ENCODE data around the gene NR2F1-AS1. TPM values are rescaled to one million over a fixed set of nuclear protein-coding genes. Genes with fewer than 3 reads are reported as not detected.
"Not testable (repeated sequence)": the region's sequence is repeated elsewhere in the genome, so short reads cannot be mapped to it uniquely, and the experiment has no call there.

NR2F1-AS1 gene
- total RNA-seq, 1 donor from 2014 or later = 9.5 TPM

GRCh38 chr5:93567424-93567823, 13.6 kb downstream of the NR2F1-AS1 start:
- Histone ChIP-seq H3K27me3 (ENCODE audit: control insufficient read depth, insufficient read depth, low read length) (peaks cover 2% of the 10 kb centered on the region), H3K36me3 (ENCODE audit: control insufficient read depth, insufficient read depth, low read length) (no peaks in the 10 kb centered on the region)

GRCh38 chr5:93566091-93566490, 14.9 kb downstream of the NR2F1-AS1 start:
- no peak for TF ChIP-seq CTCF (IDR thresholded peaks at IDR 0.05; ENCODE audit: insufficient read depth, low read length, poor library complexity, severe bottlenecking)
- Histone ChIP-seq H3K36me3 (ENCODE audit: control insufficient read depth, insufficient read depth, low read length) (no peaks in the 10 kb centered on the region), H3K4me3 (ENCODE audit: low read depth, low read length) (no peak overlapping the region), H3K27me3 (ENCODE audit: control insufficient read depth, insufficient read depth, low read length) (no peaks in the 10 kb centered on the region)
- DNase-seq (ENCODE audit: low read depth) = no peak

More at GRCh38 chr5:93567424-93567823, 13.6 kb downstream of the NR2F1-AS1 start:
- TF ChIP-seq CTCF (IDR thresholded peaks at IDR 0.05; ENCODE audit: insufficient read depth, low read length, poor library complexity, severe bottlenecking) = no peak
- no peak overlapping the region for H3K4me3 ChIP-seq (ENCODE audit: low read depth, low read length)
- no peak for DNase-seq (ENCODE audit: low read depth)

- Histone ChIP-seq H3K27me3 (ENCODE audit: control insufficient read depth, insufficient read depth, low read length) (no peaks in the 10 kb centered on the region), H3K36me3 (ENCODE audit: control insufficient read depth, insufficient read depth, low read length) (no peaks in the 10 kb centered on the region), H3K4me3 (ENCODE audit: low read depth, low read length) (no peak overlapping the region)
- no peak for TF ChIP-seq CTCF (IDR thresholded peaks at IDR 0.05; ENCODE audit: insufficient read depth, low read length, poor library complexity, severe bottlenecking)
- no peak for DNase-seq (ENCODE audit: low read depth)
Measured at GRCh38 chr5:93557021-93557604, 23.9 kb downstream of the NR2F1-AS1 start.

GRCh38 chr5:93549594-93549993, 31.4 kb downstream of the NR2F1-AS1 start:
- DNase-seq (ENCODE audit: low read depth); H3K27me3 ChIP-seq (ENCODE audit: control insufficient read depth, insufficient read depth, low read length); H3K4me3 ChIP-seq (ENCODE audit: low read depth, low read length); H3K36me3 ChIP-seq (ENCODE audit: control insufficient read depth, insufficient read depth, low read length): not testable (repeated sequence)

GRCh38 chr5:93545872-93546271, 35.1 kb downstream of the NR2F1-AS1 start:
- no peak for TF ChIP-seq CTCF (IDR thresholded peaks at IDR 0.05; ENCODE audit: insufficient read depth, low read length, poor library complexity, severe bottlenecking)
- H3K4me3 ChIP-seq (ENCODE audit: low read depth, low read length) = no peak overlapping the region
- DNase-seq (ENCODE audit: low read depth) = no peak
- no peaks in the 10 kb centered on the region for H3K36me3 ChIP-seq (ENCODE audit: control insufficient read depth, insufficient read depth, low read length)
- H3K27me3 ChIP-seq (ENCODE audit: control insufficient read depth, insufficient read depth, low read length) = no peaks in the 10 kb centered on the region

GRCh38 chr5:93532370-93532769, 48.6 kb downstream of the NR2F1-AS1 start:
- no peak for TF ChIP-seq CTCF (IDR thresholded peaks at IDR 0.05; ENCODE audit: insufficient read depth, low read length, poor library complexity, severe bottlenecking)
- DNase-seq (ENCODE audit: low read depth) = no peak
- Histone ChIP-seq H3K36me3 (ENCODE audit: control insufficient read depth, insufficient read depth, low read length) (no peaks in the 10 kb centered on the region), H3K4me3 (ENCODE audit: low read depth, low read length) (no peak overlapping the region), H3K27me3 (ENCODE audit: control insufficient read depth, insufficient read depth, low read length) (no peaks in the 10 kb centered on the region)

GRCh38 chr5:93521815-93522214, 59.2 kb downstream of the NR2F1-AS1 start:
- not testable (repeated sequence) for H3K27me3 ChIP-seq (ENCODE audit: control insufficient read depth, insufficient read depth, low read length); H3K4me3 ChIP-seq (ENCODE audit: low read depth, low read length); H3K36me3 ChIP-seq (ENCODE audit: control insufficient read depth, insufficient read depth, low read length); DNase-seq (ENCODE audit: low read depth)

Data from kidney epithelial cell (primary cell).